GM18505 (cell line): ENCODE results near the gene RALGAPB.
"Not testable (repeated sequence)": the region's sequence is repeated elsewhere in the genome, so short reads cannot be mapped to it uniquely, and the experiment has no call there.

Experiments used
- ATAC-seq: cut with Tn5 transposase; IDR thresholded peaks from one replicate; pipeline ENCODE4 v1.9.1; 2021; ENCODE audit not compliant: unreplicated experiment
- POLR2A ChIP-seq: IDR thresholded peaks from 4 replicates; pipeline ENCODE4 v1.6.1; 2011; ENCODE audit warnings: borderline replicate concordance; ENCODE audit not compliant: insufficient read depth, insufficient read length; ENCODE audit errors: extremely low read depth

RALGAPB gene

DNA sequence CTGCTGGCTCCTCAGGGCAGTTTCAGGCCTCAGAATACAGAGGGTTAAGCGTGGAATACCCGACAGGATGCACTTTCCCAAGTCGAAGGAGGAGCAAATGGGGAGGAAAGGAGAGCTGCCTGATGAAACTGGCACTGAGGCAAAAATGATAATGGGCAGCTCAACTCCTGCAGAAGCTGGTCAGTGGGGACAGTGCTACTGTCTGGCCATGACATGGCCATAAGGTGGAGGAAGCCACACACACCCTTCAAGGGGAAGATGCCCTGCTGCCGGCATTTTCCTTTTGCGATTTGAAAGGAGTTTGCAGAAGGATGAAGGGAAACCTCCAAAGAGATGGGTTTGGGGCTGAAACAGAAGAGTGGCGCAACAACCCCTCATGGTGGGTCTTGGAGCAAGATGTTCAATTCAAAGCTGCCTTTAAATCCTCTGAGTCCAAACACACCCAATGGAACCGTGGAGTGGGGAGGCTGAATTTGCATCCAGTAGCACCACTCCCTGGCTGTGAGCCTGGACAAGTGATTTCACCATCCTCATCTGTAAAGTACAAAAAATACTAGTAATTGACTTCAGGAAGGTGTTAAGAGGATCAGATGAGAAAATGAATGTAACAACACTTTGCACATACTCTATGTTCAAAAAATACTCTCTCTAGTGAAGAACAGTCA, 111.6 kb downstream of the RALGAPB start:
- ATAC-seq, result no peak
- TF ChIP-seq POLR2A, result no peak

DNA sequence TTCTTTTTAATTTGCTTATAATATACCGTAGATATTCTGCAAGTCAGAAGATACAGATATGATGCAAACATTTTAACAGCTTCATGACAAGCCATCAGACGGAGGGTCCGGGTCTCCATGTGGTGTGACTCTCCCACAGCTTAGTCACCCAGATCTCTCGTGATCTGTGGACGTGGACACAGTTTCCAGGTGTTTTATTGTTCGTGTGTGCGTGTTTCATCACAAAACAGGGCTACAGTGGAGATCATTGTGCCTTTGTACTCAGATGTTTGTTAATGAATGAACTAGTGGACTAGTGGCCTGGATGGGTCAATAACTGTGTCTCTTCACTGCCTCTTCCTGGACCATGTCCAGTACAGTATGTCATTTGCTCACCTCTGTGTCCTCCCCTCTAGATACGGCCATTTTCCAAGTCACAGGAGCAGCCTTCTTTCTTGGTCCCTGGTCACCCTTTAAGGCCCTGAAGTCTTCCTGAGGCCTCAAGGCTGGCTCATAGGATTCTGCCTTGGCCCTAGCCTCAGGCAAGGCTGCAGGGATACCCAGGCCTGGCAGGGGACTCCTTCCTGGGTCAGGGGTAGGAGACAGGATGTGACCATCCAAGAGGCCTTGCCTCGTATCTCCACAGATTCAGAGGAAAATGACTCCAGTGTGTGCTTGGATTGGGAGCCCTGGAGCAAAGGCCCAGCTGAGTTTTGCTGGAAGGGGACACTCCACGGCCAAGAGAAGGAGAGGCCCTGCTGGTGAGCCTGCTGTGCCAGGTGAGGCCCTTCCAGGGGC, 112.9 kb downstream of the RALGAPB start:
- no peak for TF ChIP-seq POLR2A
- no peak for ATAC-seq

DNA sequence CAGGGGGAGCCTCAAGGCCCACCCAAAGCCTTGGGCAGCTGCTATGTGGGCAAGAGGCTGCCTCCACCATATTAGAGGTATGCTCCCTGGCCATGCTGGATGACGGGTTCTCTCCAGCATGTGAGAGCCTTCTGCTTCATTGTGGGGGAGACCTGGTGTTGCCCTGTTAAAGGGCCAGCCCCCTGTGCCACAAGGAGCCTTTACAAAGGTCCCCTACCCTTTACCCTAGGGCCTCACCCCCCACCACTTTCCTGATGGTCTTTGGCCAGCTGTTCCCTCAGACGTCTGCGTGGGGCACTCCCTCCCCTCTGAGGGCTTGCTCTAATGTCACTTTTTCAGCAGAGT, 113.5 kb downstream of the RALGAPB start:
- no peak for ATAC-seq
- TF ChIP-seq POLR2A, result no peak

DNA sequence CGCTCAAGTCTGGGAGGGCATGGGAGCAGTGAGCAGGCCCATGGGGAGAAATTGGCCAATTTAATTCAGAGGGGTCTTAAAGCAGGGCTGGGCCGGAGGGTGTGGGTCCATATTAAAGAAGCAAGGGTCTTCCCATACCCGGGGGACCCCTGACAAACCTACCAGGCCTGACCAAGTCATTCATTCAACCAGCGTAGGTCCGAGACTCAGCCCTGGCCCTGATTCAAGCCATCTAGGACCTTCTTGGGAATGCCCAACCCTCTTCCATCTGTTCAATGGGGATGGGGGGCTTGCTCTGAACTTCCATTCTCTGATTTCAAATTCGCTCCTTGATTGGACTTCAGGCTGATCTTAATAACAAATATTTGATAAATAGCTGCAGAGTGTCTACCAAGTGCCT, 115.7 kb downstream of the RALGAPB start:
- no peak for TF ChIP-seq POLR2A
- no peak for ATAC-seq

DNA sequence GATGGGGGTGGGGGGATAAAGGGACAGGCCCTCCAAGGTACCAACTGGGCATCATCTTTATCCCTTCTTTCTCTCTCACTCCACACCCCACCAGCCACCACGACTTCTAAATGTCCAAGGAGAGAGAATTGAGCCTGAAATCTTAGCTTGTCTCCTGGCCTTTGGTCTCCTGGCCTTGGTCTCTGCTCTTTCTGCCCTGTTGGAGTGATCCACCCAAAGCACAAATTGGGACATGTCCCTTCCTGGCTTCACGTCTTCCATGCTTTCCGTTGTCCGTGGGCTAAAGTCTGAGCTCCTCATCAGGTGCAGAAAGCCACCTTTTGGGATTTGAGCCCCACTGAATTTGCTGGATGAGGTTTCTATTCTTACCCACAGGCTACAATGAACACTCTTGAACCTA, 116.7 kb downstream of the RALGAPB start:
- ATAC-seq, result no peak
- TF ChIP-seq POLR2A, result no peak

DNA sequence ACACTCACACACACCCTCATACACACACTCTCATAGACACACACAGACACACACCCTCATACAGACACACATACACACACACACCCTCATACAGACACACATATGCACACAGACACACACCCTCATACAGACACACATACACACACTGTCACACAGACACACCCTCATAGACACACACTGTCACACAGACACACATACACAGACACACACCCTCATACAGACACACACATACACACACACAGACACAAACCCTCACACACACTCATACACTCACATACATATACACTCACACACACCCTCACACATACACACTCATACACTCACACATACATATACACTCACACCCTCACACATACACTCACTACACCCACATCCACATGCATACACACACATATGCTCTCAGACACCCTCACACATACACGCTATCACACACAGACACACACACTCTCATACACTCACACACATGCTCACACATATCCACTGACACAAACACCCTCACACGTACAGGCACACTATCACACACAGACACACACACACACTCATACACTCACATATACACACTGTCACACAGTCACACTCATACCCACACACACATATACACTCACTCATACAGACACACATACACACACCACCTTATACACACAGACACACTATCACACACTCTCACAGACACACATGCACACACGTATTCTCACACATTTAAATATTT, 117.5 kb downstream of the RALGAPB start:
- ATAC-seq, result no peak
- TF ChIP-seq POLR2A, result no peak

DNA sequence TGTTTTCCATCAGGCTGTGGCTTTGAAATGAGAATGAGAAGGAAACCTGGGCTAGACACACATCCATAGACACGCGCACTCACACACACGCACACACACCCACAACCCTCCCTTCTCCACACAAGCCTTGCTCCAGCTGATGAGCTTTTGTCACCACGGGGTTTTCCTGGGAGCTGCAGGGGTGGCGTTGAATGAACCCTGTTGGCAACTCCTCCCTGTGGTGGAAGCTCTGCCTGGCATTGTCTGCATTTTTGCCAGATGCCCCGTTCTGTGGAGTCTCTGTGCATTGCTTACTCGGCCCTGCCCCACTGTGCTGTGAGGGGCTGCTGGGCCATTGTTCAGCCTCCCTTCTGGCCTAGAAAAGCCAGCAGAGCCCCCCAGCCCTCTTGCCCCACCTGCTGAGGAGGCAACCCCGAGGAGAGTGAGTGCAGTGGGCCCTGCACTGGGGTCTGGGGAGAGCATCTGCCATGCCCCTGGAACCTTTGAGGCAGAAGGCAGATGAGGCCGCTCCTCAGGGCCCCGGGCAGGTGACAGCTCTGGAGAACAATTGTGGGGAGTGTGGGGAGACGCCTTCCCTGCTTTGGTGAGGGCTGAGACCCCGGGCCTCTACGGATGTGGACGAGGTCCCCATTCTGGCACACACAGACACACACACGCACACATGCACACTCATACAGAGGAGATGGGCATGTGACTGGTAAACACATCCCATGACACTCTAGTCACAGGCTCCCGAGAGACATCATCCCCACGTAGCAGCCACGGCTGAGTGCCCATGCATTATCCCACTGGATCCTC, 118.2 kb downstream of the RALGAPB start:
- TF ChIP-seq POLR2A, result no peak
- no peak for ATAC-seq

DNA sequence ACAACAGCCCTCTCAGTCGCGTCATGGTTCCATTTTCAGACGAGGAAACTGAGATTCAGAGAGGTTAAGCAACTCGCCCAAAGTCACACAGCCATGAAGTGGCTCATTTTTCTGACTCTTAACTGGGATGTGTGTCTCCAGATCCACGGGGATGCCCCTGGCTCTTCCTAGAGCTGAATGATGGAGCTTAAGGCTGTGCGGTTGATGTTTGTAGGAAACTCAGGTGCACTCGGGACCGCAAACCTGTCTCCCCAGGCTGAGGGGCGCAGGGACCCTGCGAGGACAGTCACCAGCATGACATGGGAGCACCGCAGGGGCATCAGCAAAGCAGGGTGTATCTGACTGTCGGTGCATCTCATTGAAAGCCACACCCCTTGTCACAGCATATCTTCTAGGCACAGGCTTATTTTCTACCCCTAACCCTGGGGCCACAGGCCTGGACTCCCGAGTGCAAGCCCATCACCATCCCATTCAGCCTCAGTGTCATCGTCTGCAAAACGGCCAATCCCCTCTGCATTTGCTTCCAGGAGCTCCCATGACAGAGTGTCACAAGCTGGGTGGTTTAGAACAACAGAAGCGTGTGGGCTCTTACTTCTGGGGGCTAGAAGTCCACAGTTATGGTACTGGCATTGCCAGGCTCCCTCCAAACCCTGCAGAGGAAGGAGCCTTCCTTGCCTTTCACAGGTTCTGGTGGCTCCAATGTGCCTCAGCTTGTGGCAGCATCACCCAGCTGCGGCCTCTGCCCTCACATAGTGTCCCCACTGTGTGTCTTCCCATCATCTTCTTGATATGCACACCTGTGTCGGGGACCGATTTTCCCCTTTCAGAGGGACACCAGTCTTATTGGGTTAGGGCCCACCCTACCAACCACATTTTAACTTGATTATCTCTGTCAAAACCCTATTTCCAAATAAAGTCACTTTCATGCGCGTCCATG, 119.1 kb downstream of the RALGAPB start:
- TF ChIP-seq POLR2A, result no peak
- no peak for ATAC-seq

DNA sequence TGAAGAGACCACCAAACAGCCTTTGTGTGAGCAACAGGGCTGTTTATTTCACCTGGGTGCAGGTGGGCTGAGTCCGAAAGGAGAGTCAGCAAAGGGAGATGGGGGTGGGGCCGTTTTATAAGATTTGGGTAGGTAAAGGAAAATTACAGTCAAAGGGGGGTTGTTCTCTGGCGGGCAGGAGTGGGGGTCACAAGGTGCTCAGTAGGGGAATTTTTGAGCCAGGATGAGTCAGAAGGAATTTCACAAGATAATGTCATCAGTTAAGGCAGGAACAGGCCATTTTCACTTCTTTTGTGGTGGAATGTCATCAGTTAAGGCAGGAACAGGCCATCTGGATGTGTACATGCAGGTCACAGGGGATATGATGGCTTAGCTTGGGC, 119.8 kb downstream of the RALGAPB start:
- ATAC-seq, result not testable (repeated sequence)

DNA sequence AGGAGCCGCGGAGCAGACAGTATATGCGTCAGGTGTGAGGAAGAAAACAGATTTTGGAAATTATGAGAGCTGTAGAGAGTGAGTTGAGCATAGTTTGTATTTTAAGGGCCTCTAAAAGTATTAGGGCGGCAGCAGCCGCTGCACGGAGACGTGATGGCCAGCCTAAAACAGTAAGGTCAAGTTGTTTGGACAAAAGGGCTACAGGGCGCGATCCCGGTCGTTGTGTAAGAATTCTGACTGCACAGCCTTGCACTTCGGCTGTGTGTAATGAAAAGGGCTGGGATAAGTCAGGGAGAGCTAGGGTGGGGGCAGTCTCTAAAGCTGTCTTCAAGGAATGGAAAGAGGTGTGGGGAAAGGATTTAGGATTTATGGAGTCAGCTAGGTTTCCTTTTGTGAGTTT, 121.6 kb downstream of the RALGAPB start:
- not testable (repeated sequence) for ATAC-seq

DNA sequence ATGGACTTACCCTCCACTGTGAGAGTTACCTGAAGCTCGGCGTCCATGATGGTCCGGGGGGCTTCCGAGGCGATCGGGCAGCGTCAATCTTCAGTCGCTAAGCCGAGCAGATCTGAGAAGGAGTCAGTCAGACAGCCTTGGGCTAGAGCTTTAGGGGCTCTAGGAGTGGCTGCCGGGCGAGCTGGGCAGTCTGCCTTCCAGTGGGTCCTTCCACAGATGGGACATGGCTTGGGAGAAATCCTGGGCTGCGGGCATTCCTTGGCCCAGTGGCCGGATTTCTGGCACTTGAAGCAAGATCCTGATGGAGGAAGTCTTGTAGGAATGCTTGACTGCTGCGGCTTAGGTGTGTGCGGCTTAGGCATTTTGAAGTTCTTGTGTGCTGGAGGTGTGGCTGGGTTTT, 123.2 kb downstream of the RALGAPB start:
- ATAC-seq, result not testable (repeated sequence)

DNA sequence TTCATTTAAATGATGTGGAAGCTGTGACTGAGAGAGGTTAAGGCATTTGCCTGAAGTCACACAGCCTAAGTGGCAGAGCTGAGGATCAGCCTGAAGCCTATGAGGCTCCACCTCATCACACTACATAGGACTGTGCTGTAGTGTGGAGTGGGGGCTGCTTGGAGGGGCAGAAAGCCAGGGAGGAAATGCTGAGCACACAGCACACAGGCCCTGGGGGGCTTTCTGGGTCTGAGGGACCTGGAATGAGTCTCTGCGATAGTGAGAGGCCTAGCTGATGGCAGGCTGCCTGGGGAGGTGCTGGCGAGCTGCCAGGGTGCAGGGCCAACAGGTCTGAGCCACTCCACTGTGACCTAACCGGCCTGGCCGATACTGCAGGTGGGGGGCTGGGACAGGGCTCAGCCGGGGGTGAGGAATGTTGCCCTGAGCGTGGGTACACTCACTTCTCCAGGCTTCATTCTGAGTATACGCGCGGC, 126.8 kb downstream of the RALGAPB start:
- no peak for ATAC-seq
- TF ChIP-seq POLR2A, result no peak

DNA sequence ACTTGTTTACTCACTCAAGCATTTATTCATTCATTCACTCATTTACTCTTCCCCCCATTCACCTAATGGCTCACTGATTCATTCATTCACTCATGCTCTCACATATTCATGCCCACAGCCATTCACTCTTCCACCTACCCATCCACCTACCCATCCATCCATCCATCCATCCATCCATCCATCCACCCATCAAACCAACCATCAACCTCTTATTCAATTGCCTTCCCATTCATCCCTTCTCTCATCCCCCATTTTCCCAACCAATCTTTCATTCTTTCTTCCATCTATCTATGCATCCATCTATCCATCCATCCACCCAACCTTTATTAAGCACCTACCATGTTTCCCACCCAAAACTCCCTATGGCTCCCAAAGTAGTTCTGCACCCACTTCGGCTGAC, 127.4 kb downstream of the RALGAPB start:
- no peak for ATAC-seq
- TF ChIP-seq POLR2A, result no peak
